Transverse colon (tissue), 4 donors: ENCODE data around the gene ARPIN.
"Not testable (repeated sequence)": the region's sequence is repeated elsewhere in the genome, so short reads cannot be mapped to it uniquely, and the experiment has no call there.

ENCODE experiments used
- EP300 ChIP-seq: sonication (generic); formaldehyde crosslinking; IDR thresholded peaks from one replicate; pipeline ENCODE4 v1.6.1; 2017; ENCODE audit warnings: antibody characterized with exemption, low read depth
- POLR2A ChIP-seq: fragments of 450-650 bp; IDR thresholded peaks from one replicate; pipeline ENCODE4 v1.6.1; 2016; ENCODE audit warnings: antibody characterized with exemption, mild to moderate bottlenecking, moderate library complexity
- POLR2AphosphoS5 ChIP-seq, 3 donors: sonication (generic); formaldehyde crosslinking; IDR thresholded peaks; one replicate each; pipeline ENCODE4 v1.6.1; 2016; ENCODE audit warnings: antibody characterized with exemption in 3 of 3
- TF ChIP-seq, protein P1 (sequence below), 5 experiments: fragments of 200-600 bp in 3 of 5; fragments of 450-650 bp in 2 of 5; sonication (generic) in 3 of 5; IDR thresholded peaks; 1 replicate in 2 of 5; 2 replicates in 3 of 5; pipeline ENCODE4 v1.5.1; 2016 to 2017; ENCODE audit warnings: antibody characterized with exemption in 5 of 5, inconsistent platforms in 3 of 5, mild to moderate bottlenecking in 2 of 5, moderate library complexity in 1 of 5

DNA sequence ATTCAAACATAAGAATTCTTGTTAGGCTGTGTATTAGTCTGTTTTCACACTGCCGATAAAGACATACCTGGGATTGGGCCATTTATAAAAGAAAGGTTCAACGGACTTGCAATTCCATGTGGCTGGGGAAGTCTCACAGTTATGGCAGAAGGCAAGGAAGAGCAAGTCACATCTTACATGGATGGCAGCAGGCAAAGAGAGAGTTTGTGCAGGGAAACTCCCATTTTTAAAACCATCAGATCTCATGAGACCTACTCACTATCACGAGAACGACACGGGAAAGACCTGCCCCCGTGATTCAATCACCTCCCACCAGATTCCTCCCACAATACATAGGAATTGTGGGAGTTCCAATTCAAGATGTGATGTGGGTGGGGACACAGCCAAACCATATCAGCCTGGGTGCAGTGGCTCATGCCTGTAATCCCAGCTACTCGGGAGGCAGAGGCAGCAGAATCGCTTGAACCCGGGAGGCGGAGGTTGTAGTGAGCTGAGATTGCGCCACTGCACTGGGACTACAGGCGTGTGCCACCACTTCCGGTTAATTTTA, 42.8 kb upstream of the ARPIN start:
- not testable (repeated sequence) for TF ChIP-seq EP300; POLR2A; POLR2AphosphoS5 (IDR thresholded peaks at IDR 0.05)
- TF ChIP-seq, protein P1, sequence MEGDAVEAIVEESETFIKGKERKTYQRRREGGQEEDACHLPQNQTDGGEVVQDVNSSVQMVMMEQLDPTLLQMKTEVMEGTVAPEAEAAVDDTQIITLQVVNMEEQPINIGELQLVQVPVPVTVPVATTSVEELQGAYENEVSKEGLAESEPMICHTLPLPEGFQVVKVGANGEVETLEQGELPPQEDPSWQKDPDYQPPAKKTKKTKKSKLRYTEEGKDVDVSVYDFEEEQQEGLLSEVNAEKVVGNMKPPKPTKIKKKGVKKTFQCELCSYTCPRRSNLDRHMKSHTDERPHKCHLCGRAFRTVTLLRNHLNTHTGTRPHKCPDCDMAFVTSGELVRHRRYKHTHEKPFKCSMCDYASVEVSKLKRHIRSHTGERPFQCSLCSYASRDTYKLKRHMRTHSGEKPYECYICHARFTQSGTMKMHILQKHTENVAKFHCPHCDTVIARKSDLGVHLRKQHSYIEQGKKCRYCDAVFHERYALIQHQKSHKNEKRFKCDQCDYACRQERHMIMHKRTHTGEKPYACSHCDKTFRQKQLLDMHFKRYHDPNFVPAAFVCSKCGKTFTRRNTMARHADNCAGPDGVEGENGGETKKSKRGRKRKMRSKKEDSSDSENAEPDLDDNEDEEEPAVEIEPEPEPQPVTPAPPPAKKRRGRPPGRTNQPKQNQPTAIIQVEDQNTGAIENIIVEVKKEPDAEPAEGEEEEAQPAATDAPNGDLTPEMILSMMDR (IDR thresholded peaks at IDR 0.05): not testable (repeated sequence)
